GM18505 (cell line): ENCODE measurements around the gene STARD4.

Experiments
- ATAC-seq: cut with Tn5 transposase; IDR thresholded peaks from one replicate; pipeline ENCODE4 v1.9.1; 2021; ENCODE audit not compliant: unreplicated experiment
- POLR2A ChIP-seq: IDR thresholded peaks from 4 replicates; pipeline ENCODE4 v1.6.1; 2011; ENCODE audit warnings: borderline replicate concordance; ENCODE audit not compliant: insufficient read depth, insufficient read length; ENCODE audit errors: extremely low read depth

The STARD4 gene

GRCh38 chr5:111512375-111513130 lies at the start of gene STARD4:
STARD4 (minus strand) TSS chr5:111512535; CDS start chr5:111507433, 5,102 bp downstream.
- peak; percentile 99 for TF ChIP-seq POLR2A
- peak; percentile 91 for ATAC-seq

GRCh38 chr5:111559680-111560079 lies 47.3 kb upstream of the STARD4 start:
- no peak for TF ChIP-seq POLR2A
- ATAC-seq: no peak

DNA sequence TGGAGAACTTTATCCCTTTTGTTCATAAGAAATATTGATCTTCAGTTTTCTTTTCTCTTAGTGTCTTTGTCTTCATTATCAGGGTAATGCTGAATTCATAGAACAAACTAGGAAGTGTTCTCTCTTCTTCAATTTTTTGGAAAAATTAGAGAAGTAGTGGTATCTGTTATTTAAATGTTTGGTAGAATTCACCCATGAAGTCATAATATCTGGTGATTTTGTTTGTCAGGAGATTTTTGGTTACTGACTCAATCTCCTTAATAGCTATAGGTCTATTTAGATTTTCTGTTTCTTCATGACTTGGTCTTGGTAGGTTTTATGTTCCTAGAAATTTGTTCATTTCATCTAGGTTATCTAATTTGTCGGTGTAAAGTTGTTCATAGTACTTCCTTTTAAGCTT lies 45.4 kb upstream of the STARD4 start:
- no peak for ATAC-seq
- TF ChIP-seq POLR2A: no peak

DNA sequence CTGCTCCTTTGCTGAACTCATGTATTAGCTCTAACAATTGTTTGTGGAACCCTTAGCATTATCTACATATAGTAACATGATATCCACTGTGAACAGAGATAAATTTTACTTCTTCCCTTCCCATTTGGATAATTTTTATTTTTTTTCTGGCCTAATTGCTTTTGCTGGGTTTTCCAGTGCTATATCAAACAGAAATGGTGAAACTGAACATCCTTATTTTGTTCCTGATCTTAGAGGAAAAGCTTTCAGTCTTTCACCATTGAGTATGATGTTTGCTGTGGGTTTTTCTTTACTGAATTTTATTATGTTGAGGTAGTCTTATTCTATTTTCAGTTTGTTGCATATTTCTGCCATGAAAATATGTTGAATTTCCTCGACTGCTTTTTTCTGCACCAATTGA lies 44.8 kb upstream of the STARD4 start:
- TF ChIP-seq POLR2A: no peak

GRCh38 chr5:111556501-111556900 lies 44.2 kb upstream of the STARD4 start:
- no peak for TF ChIP-seq POLR2A
- no peak for ATAC-seq

More for the DNA sequence above, 44.8 kb upstream of the STARD4 start:
- no peak for ATAC-seq

DNA sequence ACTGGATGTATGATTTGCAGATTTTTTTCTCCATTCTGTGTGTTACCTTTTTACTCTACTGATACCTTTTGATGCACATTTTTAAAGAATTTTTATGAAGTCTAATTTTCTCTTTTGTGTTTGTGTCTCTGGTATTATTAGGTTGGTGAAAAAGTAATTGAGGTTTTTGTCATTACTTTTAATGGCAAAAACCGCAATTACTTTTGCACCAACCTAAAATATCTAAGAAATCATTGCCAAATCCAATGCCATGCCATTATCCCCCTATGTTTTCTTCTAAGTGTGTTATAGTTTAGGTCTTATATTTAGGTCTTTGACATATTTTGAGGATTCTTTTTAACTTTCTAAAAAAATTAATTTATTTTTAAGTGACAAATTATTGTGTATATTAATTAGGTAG lies 43.4 kb upstream of the STARD4 start:
- TF ChIP-seq POLR2A: no peak
- no peak for ATAC-seq

- ATAC-seq: no peak
- no peak for TF ChIP-seq POLR2A
These were observed 41.5 kb upstream of the STARD4 start for GRCh38 chr5:111553868-111554267.

- no peak for ATAC-seq
- no peak for TF ChIP-seq POLR2A
These were observed 40.6 kb upstream of the STARD4 start for GRCh38 chr5:111552896-111553295.

GRCh38 chr5:111552492-111552891 lies 40.2 kb upstream of the STARD4 start:
- ATAC-seq: no peak
- TF ChIP-seq POLR2A: no peak

- no peak for ATAC-seq
- no peak for TF ChIP-seq POLR2A
These were observed 39.4 kb upstream of the STARD4 start for GRCh38 chr5:111551569-111552275.

DNA sequence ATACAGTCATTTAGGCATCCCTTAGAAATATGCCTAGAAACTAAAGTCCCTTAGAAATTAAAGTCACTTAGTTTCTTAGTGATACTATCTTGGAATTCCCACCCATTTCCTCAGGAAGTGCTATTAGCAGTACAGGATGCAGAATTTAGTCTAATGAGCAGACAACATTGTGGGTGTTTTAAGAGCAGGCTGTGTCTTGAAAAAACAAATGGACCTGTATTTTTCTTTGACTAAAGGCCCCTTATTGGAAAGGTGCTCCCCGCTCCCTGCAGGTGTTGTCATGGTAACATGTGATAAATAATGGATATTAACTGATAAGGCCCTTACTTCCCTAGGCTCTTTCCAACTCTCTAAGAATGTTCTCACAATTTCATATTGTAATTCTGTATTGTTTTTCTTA lies 38.8 kb upstream of the STARD4 start:
- ATAC-seq: no peak

DNA sequence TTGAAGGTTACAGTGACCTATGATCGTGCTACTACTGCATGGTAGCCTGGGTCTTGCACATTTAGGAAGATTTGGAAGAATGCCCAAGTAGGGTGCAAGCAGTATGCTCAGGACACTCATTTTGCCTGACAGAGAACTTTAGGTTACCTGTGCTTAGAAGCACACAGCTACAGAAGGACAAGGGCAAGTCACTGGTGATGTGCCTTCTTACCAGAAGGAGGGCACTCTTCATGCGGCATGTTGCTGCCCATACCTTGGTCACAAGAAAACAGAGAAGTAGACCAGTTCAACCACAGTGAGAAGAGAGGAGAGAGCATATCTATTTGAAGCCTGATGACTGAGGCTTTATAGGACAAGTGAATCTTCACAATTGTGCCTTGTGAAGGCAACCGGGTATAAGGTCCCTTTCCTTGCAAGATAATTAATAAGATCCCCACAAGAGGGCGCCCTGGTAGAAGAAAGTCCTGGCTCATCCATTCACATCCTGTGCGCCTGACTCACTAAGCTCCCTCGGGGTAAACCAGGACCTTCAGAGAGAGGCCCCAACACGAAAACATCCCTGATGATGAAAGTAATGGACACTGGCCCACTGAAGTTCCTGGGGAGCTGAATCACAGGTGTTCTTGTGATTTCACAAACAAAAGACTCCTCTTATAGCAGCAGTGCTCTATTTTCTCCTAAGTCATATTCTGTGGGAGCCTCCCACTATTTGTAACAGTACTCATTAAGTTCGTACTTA lies 38.1 kb upstream of the STARD4 start:
- peak; percentile 92 for ATAC-seq
- no peak for TF ChIP-seq POLR2A

More for the DNA sequence above, 38.8 kb upstream of the STARD4 start:
- TF ChIP-seq POLR2A: no peak

- ATAC-seq: no peak
- no peak for TF ChIP-seq POLR2A
These were observed 36.8 kb upstream of the STARD4 start for GRCh38 chr5:111548992-111549649.

GRCh38 chr5:111548348-111548950 lies 36.1 kb upstream of the STARD4 start:
- no peak for ATAC-seq
- TF ChIP-seq POLR2A: no peak

GRCh38 chr5:111545031-111545430 lies 32.7 kb upstream of the STARD4 start:
- no peak for ATAC-seq
- TF ChIP-seq POLR2A: no peak
